Bronchial epithelial cell (primary cell): ENCODE measurements around the gene GALNT4. TPM values are rescaled to one million over a fixed set of nuclear protein-coding genes. Genes with fewer than 3 reads are reported as not detected.
A peak's percentile ranks its signal among the peaks of the same experiment; 100 is the strongest.

Source experiments
- DNase-seq: peaks from one replicate; pipeline ENCODE4 v3.0.0-alpha.2; 2010; ENCODE audit warnings: low read depth
- FAIRE-seq: peaks from 2 replicates; lab custom pipeline; 2011; peaks lifted over from hg19 to GRCh38; lab: Jason Lieb, UNC
- H3K27me3 ChIP-seq: 2 replicates; pipeline ENCODE4 v1.5.1; 2011; ENCODE audit warnings: low read length; ENCODE audit not compliant: control insufficient read depth, insufficient read depth
- H3K36me3 ChIP-seq: 2 replicates; pipeline ENCODE4 v1.5.1; 2011; ENCODE audit warnings: low read length; ENCODE audit not compliant: control insufficient read depth, insufficient read depth
- H3K4me3 ChIP-seq: 2 replicates; pipeline ENCODE4 v1.5.1; 2011; ENCODE audit warnings: mild to moderate bottlenecking, low read depth, low read length, control low read depth
- total RNA-seq: library from RNA; depleted of rRNA; stranded (reverse); fragments of >200 nt; gene quantifications from 2 replicates; pipeline ENCODE4 v1.2.1, GENCODE V29; 2014
- TF ChIP-seq, protein P1 (sequence below): IDR thresholded peaks from 2 replicates; pipeline ENCODE4 v1.5.1; 2011; ENCODE audit warnings: mild to moderate bottlenecking, moderate library complexity, low read length, control low read depth, inconsistent platforms; ENCODE audit not compliant: insufficient read depth, severe bottlenecking

The GALNT4 gene
- total RNA-seq, 1 donor from 2014 or later, result 9.7 TPM

DNA sequence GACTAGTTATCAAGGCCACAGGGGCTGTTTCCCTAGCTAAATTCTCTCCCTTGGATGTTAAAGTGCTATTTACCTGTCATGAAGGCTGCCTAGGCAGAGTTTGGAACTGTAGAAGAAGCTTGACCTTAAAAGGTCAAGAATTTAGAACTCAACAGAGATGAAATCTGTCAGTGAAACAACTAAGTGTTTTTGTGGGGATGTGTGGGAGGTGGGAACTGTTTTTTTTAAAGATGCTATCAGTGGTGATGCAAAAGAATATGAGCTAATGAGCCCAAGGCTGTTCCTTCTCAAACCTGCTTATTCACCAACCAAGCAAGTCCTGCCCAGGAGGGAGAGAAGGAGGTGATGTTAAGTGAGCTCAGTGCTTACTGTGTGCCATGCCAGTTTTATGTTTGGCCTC, 42.0 kb upstream of the GALNT4 start:
- H3K27me3 ChIP-seq, result no peaks in the 10 kb centered on the region
- TF ChIP-seq, protein P1, sequence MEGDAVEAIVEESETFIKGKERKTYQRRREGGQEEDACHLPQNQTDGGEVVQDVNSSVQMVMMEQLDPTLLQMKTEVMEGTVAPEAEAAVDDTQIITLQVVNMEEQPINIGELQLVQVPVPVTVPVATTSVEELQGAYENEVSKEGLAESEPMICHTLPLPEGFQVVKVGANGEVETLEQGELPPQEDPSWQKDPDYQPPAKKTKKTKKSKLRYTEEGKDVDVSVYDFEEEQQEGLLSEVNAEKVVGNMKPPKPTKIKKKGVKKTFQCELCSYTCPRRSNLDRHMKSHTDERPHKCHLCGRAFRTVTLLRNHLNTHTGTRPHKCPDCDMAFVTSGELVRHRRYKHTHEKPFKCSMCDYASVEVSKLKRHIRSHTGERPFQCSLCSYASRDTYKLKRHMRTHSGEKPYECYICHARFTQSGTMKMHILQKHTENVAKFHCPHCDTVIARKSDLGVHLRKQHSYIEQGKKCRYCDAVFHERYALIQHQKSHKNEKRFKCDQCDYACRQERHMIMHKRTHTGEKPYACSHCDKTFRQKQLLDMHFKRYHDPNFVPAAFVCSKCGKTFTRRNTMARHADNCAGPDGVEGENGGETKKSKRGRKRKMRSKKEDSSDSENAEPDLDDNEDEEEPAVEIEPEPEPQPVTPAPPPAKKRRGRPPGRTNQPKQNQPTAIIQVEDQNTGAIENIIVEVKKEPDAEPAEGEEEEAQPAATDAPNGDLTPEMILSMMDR, result no peak
- H3K4me3 ChIP-seq, result no peak overlapping the region
- DNase-seq (peak; percentile 90), FAIRE-seq (no peak)
- H3K36me3 ChIP-seq, result no peaks in the 10 kb centered on the region

DNA sequence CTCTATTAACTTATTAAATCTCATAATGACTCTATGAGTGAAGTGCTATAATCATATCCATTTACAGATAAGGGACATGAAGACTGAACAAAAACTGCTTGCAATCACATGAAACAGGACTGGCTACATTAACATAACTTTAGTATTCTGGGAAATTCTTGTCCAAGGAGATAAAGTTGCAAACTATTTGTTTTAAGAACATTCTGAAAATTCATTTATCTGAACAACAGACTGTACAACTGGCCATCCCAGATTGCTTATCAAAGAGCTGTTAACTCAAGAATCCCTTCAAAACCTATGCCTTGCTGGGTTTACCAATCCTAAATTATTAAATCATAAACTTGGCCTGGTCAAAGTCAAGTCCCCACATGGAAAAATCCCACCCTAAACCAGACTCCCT, 40.4 kb upstream of the GALNT4 start:
- FAIRE-seq (no peak), DNase-seq (no peak)
- H3K27me3 ChIP-seq, result no peaks in the 10 kb centered on the region
- no peak overlapping the region for H3K4me3 ChIP-seq
- no peaks in the 10 kb centered on the region for H3K36me3 ChIP-seq
- TF ChIP-seq, protein P1, result no peak

GRCh38 chr12:89559753-89560152, 35.2 kb upstream of the GALNT4 start:
- no peak for FAIRE-seq
- TF ChIP-seq, protein P1, result no peak
- H3K27me3 ChIP-seq, result no peaks in the 10 kb centered on the region

DNA sequence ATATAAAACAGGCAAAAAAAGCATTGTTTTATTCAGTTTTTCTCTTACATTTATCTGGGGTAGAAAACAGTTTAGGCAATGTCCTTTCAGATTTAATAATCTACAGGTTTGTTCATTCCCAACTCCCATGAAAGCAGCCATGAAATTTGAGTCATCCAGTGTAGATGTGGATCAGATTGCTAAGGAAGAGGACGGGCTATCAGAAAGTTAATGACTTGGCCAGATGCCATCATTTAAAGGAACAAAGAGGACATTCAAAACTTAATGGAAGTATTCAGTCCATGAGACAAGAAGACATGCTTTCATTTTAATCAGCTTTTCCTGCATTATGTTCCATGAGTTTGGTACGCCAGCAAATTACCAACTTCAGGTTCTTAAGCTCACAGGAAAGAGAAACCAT, 32.4 kb upstream of the GALNT4 start:
- Histone ChIP-seq H3K27me3 (no peaks in the 10 kb centered on the region), H3K4me3 (no peak overlapping the region), H3K36me3 (no peaks in the 10 kb centered on the region)
- TF ChIP-seq, protein P1, result no peak
- FAIRE-seq (no peak), DNase-seq (no peak)

More at GRCh38 chr12:89559753-89560152, 35.2 kb upstream of the GALNT4 start:
- no peak overlapping the region for H3K4me3 ChIP-seq
- no peak for DNase-seq
- no peaks in the 10 kb centered on the region for H3K36me3 ChIP-seq

DNA sequence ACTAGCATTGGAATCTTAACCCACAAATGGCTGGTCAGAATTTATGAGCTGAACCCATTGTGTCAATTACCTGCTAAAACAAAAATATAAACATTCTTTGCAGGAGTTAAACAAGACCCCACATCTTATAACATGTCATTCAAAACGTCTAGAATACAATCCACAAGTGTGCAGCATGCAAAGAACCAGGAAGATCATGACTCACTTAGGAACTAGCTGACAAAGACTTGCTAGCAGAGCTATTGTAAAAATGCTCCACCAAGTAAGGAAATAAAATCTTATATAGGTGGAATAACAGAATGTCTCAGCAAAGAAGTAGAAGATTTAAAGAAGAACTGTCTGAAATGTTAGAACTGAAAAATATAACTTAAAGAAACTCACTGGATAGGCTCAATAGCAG, 27.8 kb upstream of the GALNT4 start:
- Histone ChIP-seq H3K27me3 (no peaks in the 10 kb centered on the region), H3K4me3 (no peak overlapping the region), H3K36me3 (no peaks in the 10 kb centered on the region)
- DNase-seq (peak; percentile 38), FAIRE-seq (no peak)
- TF ChIP-seq, protein P1, result no peak

GRCh38 chr12:89551747-89552146, 27.2 kb upstream of the GALNT4 start:
- FAIRE-seq (no peak), DNase-seq (no peak)
- TF ChIP-seq, protein P1, result no peak
- Histone ChIP-seq H3K4me3 (no peak overlapping the region), H3K36me3 (no peaks in the 10 kb centered on the region), H3K27me3 (no peaks in the 10 kb centered on the region)
